ENCODE measurements around the gene PTPRN. TPM values are rescaled to one million over a fixed set of nuclear protein-coding genes. Genes with fewer than 3 reads are reported as not detected.

Gene PTPRN
- total RNA-seq, 1 experiment from 2014 or later: 0.30 TPM

GRCh38 chr2:219298759-219299371 is 10.3 kb downstream of the PTPRN start:
- ChIA-PET CTCF (no interaction called here), POLR2A (ENCODE audit: low non-redundant PET) (no interaction called here)
- H3K36me3 ChIP-seq (ENCODE audit: insufficient read depth, low read length, poor library complexity, severe bottlenecking): no peaks in the 10 kb centered on the region
- H3K27ac ChIP-seq (ENCODE audit: low read depth, low read length, poor library complexity, severe bottlenecking): no peak overlapping the region
- peak; percentile 83 for DNase-seq (ENCODE audit: low spot score)
- H3K9me3 ChIP-seq (ENCODE audit: low read depth, low read length, poor library complexity, severe bottlenecking): no peaks in the 10 kb centered on the region
- intact Hi-C loops (cut with micrococcal nuclease; ENCODE audit: unreplicated experiment): loop anchor here (1.0 to 10.0 kb wide), 4 partner anchors 122 to 444 kb away; partner anchors contain the start of genes CNPPD1, NHEJ1, RETREG2 and WNT6
- H3K4me1 ChIP-seq (ENCODE audit: insufficient read depth, low read length, poor library complexity, severe bottlenecking): no peaks in the 10 kb centered on the region
- no TSS peak for BruUV-seq (replicated peaks)
- no peak for TF ChIP-seq EZH2 (IDR thresholded peaks at IDR 0.05; ENCODE audit: borderline replicate concordance, low read depth, low read length, poor library complexity, severe bottlenecking)
- peak; percentile 92 for TF ChIP-seq CTCF (conservative IDR thresholded peaks at IDR 0.05; ENCODE audit: low read depth, low read length)
- H3K27me3 ChIP-seq (replicated peaks; ENCODE audit: insufficient read depth, low read depth, low read length, poor library complexity): peaks cover 51% of the 10 kb centered on the region
- no peak overlapping the region for H3K4me3 ChIP-seq (ENCODE audit: low read depth, low read length, poor library complexity, severe bottlenecking)

GRCh38 chr2:219297766-219298456 is 11.3 kb downstream of the PTPRN start:
- POLR2A ChIA-PET (ENCODE audit: low non-redundant PET): no interaction called here

More at GRCh38 chr2:219297766-219298456, 11.3 kb downstream of the PTPRN start:
- no peak for DNase-seq (ENCODE audit: low spot score)
- no TSS peak for BruUV-seq (replicated peaks)
- no peak for TF ChIP-seq EZH2 (IDR thresholded peaks at IDR 0.05; ENCODE audit: borderline replicate concordance, low read depth, low read length, poor library complexity, severe bottlenecking)
- no peak for TF ChIP-seq CTCF (conservative IDR thresholded peaks at IDR 0.05; ENCODE audit: low read depth, low read length)
- Histone ChIP-seq H3K27ac (ENCODE audit: low read depth, low read length, poor library complexity, severe bottlenecking) (no peak overlapping the region), H3K4me1 (ENCODE audit: insufficient read depth, low read length, poor library complexity, severe bottlenecking) (no peaks in the 10 kb centered on the region), H3K27me3 (replicated peaks; ENCODE audit: insufficient read depth, low read depth, low read length, poor library complexity) (peaks cover 42% of the 10 kb centered on the region), H3K9me3 (ENCODE audit: low read depth, low read length, poor library complexity, severe bottlenecking) (no peaks in the 10 kb centered on the region), H3K4me3 (ENCODE audit: low read depth, low read length, poor library complexity, severe bottlenecking) (no peak overlapping the region), H3K36me3 (ENCODE audit: insufficient read depth, low read length, poor library complexity, severe bottlenecking) (no peaks in the 10 kb centered on the region)
- CTCF ChIA-PET: interaction anchor here (0.7 kb wide), 1 partner anchor 44 kb away, joined by 4 read pairs; the partner anchor contains the start of gene TUBA4A
- intact Hi-C loops (cut with micrococcal nuclease; ENCODE audit: unreplicated experiment): loop anchor here (1.0 to 10.0 kb wide), 4 partner anchors 121 to 443 kb away; partner anchors contain the start of genes CNPPD1, NHEJ1, RETREG2 and WNT6
